ENCODE measurements around the gene TMEM201.
"Not testable (repeated sequence)": the region's sequence is repeated elsewhere in the genome, so short reads cannot be mapped to it uniquely, and the experiment has no call there.

TMEM201 gene

GRCh38 chr1:9621032-9621431 lies 32.3 kb downstream of the TMEM201 start:
- no peak for DNase-seq (ENCODE audit: low read depth)

GRCh38 chr1:9624081-9624480 lies 35.4 kb downstream of the TMEM201 start:
- no peak for DNase-seq (ENCODE audit: low read depth)

GRCh38 chr1:9625030-9625429 lies 36.3 kb downstream of the TMEM201 start:
- DNase-seq (ENCODE audit: low read depth) = not testable (repeated sequence)

GRCh38 chr1:9626201-9626608 lies 37.5 kb downstream of the TMEM201 start:
- DNase-seq (ENCODE audit: low read depth) = peak; percentile 12

DNA sequence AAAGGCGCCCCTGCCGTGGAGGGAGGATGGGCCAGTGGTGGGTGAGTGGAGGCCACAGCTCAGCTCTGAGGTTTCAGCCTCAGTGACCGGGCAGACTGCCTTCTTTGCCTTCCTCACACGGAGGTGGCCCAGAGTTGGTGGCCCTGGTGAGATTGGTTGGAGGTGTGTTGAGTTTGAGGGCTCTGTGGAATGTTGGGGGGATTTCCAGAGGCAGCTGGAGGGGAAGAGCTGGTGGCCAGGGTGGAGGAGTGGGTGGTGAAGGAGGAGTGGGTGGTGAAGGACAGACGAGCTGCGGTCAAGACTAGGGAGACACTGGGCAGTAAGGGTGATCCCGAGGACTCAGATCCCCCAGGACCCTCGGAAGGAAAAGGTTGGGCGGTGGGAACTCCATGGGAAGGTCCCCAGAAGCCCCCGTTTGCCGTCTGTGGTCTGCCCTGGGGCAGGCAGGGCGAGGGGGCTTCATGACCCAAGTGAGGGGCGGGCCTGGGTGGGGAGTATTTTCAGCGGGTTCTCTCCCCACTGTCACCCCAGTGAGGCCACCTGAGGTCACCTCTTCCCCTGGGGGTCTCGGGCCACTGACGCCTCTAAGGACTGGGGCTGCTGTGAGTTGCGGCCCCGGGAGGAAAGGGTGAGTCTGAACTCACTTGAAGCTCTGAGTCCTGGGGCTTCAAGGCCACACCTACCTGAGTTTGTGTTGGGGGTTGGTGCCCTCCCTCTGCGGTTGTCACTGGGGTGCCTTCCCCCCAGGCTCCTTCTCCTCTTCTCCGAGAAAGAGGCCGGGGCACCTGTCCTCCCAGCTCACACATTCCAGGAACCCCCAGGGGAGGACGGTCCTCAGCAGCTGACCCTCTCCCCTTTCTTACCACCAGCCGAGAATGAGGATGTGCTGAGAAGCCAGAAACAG lies 40.1 kb downstream of the TMEM201 start:
- peak; percentile 68 for DNase-seq (ENCODE audit: low read depth)

- peak; percentile 77 for DNase-seq (ENCODE audit: low read depth)
These were observed 40.9 kb downstream of the TMEM201 start for GRCh38 chr1:9629445-9630201.

DNA sequence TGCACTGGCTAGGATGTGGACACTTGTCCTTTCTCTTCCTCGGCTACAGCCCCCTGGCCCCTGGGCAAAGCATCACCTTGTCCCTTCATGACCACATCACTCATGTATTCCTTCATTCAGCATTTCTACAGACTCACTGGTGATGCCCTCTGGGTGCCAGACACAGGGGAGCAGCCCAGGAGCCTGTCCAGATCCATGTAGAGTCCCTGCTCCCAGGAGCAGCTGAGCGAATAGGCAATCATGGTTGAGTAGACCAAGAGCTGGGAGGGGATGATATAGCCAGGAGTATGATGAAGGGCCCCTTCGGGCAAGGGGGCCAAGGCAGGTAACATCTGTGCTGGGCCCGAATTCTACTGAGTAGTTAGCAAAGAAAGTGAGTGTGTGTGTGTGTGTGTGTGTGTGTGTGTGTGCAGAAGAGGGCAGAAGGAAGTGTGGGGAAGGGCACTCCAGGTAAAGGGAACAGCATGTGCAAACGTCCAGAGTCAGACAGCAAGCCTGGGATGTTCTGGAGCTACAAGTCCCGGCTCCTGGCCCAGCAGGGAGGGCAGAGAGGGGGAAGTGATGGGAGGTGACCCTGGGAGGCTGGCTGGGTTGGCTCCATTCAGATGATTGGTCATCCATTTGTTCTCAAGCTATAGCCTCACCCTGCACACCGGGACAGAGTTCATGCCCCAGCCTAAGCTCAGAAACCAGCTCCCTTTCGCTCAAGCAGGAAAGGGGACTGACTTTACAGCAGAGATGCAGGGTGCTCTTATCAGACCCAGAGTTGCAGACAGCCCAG lies 41.8 kb downstream of the TMEM201 start:
- peak; percentile 11 for DNase-seq (ENCODE audit: low read depth)

DNA sequence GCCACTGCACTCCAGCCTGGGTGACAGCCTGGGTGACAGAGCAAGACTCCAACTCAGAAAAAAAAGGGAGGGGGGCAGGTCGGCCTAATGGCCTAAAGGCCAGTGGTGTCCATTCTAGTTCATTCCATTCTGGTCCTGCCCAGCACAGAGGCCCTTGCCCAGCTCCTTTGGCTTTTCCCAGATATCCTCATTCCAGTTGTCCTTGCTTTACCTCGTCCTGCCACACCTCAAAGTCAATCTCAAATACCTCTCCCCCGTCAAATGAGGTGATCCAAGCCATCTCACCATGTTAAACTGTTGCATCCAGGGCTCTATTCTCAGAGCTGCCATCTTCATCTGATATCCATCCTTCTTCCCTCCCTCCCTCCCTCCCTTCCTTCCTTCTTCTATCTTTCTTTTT lies 42.9 kb downstream of the TMEM201 start:
- DNase-seq (ENCODE audit: low read depth) = no peak

DNA sequence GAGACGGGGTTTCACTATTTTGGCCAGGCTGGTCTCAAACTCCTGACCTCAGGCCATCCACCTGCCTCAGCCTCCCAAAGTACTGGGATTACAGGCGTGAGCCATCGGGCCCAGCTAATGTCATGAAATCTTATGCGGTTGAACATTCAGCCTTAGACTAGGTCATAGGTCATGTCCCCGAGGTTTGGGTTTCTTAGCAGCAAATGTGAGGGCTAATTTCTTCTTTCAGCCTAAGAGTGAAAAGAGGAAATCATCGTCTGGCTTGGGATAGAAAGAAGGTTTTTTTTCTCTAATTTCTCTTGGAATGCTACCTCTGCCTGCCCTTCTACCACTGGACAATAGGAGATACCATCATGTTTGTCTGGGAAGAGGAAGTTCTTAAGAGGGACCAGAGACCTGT lies 44.8 kb downstream of the TMEM201 start:
- DNase-seq (ENCODE audit: low read depth) = no peak

DNA sequence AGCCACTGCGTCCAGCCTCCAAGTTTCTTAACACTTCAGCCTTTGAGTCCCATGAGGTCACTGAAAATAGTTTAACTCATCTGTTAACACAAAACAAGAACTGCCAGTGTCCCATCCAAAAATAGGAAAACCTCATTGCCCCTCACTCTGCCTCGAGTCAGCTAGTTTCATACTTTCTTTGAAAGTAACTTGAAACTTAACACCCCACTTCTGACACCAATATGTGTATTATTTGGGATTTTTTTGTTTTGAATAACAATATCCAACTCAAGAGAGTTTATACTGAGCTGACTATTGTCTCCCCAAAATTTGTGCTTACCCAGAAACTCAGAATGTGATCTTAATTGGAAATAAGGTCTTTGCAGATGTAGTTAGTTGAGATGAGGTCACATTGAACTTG lies 45.9 kb downstream of the TMEM201 start:
- no peak for DNase-seq (ENCODE audit: low read depth)

GRCh38 chr1:9639227-9639626 lies 50.5 kb downstream of the TMEM201 start:
- no peak for DNase-seq (ENCODE audit: low read depth)

DNA sequence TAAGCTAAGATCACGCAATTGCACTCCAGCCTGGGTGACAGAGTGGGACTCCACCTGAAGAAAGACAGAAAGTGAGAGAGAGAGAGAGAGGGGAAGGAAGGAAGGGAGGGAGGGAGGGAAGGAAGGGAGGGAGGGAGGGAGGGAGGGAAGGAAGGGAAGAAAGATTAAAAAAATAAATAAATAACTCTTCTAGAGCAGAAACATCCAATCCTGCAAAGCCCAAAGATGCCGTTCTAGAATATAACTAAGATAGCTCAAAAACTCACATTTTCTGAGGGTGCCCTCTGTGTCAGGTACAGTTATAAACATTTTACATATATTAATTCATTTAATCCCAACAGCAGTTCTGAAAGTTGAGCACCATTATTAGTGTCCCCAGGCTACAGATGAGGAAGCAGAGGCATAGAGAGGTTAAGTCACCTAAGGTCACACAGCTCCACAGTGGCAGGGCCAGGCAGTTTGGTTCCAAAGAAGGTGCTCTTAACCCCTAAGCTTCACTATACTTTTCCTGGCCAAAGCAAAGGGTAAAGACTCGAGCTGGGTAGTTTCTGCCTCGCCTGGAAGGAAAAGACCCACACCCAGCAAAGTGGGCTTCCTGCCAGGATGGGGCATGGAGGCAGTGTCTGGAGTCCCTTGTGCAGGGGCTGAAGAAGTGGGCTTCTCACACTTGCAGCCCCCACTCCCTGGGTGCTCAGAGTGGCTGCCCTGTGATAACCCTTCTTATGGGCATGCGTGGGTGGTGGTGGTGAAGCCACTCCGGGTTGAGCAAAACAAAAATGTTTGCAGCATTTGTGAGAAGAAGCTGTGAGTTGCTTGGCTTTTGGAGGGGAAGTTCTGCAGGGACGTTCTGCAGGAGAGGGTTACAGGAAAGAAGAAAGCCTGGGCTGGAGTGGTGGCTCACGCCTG lies 54.9 kb downstream of the TMEM201 start:
- DNase-seq (ENCODE audit: low read depth) = no peak

GRCh38 chr1:9646037-9646436 lies 57.3 kb downstream of the TMEM201 start:
- no peak for DNase-seq (ENCODE audit: low read depth)

DNA sequence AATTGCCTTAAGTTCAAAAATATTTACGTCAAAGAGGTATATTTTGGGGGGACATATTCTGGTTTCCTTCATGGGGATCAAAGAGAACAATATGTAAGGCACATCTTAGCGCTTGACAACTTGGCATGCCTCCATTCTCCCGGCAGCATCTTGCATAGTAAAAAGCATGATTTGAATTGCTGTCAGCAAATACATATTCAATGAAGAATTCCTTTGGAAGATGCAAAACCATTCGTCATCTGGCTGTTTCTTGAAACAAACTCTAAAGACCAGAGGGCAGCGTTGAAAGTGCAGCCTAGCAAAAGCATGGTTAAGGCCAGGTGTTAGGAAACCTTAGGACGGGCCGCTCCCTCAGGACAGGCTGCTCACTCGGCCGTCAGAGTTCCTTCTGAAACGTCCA lies 59.5 kb downstream of the TMEM201 start:
- DNase-seq (ENCODE audit: low read depth) = no peak

DNA sequence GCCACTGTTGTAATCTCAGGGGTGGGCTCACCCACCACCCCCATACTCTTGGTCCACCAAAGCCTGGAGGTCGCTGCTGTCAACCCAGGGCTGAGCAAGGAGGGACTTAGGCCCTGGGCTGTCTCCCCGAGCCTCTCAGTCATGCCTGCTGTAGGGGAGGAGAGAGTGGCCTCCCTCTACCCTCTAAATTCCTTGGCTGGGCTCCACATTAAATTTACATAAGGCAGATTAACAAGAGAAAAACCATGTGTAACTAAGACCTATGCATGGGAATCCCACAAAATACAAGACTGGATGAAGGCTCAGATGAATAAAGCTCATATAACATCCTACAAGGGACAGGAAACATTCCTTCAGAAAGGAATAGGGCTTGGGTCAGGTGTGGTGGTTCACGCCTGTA lies 61.1 kb downstream of the TMEM201 start:
- DNase-seq (ENCODE audit: low read depth) = no peak

DNA sequence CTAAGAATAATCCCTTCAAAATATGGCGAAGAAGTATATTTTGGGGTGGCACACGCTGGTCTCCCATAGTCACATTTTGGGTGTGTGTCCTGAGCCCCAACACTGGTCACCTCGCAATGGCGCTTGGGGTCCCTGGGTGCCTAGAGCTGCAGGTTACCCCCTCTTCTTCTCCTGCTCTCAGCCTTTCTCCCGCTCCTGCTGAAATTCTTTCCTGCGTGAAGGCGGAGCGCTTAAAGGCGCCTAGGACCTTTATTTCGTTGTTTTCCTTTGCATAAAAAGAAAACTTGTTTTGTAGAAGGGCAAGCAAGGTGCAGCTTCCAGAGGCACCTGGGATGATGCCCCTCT lies 62.5 kb downstream of the TMEM201 start:
- DNase-seq (ENCODE audit: low read depth) = no peak

DNA sequence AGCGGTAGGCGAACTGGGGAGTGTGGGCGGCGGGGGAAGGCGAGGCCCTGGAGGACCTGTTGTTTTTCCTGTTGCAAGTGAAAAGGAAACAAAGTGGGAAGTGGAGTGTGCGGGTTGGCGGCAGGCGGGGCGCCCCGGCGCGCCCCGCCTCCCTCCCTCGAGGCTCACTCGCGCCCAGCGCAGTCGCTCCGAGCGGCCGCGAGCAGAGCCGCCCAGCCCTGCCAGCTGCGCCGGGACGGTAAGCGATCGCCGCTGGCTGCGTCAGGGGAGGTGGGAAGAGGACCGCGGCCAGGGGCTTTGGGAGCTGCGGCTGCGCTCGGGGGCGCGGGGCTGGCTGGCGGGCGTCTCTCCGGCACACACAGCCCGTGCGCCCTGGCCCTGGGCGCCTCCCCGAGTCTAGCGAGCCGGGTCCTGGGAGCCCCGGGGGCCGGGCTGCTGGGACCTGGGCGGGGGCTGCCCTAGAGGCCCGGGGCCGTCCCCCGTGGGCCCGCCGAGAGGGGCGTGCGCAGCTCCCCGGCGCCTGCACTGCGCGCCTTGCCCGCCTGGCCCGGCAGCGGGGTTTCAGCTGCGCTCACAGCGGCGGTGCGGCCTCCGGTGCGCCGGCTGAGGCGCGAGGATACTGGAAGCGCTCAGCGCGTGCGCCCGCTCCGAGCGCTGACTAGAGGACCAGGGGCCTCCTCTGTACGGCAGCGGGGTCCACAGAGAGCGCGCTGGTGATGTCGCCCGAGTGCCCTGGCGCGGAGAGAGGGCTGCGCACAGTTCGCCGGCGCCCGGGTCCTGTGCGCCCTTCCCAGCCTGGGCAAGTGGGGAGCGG lies 63.1 kb downstream of the TMEM201 start, which contains the start of gene PIK3CD:
Gene PIK3CD (plus strand): TSS at position 167 of the 814 bp plus-strand sequence. CDS start 58,725 bp downstream, outside the sequence.
- no peak for DNase-seq (ENCODE audit: low read depth)

GRCh38 chr1:9652379-9653209 lies 63.9 kb downstream of the TMEM201 start:
- no peak for DNase-seq (ENCODE audit: low read depth)

GRCh38 chr1:9653210-9653490 lies 64.4 kb downstream of the TMEM201 start:
- no peak for DNase-seq (ENCODE audit: low read depth)
